ENCODE results near the gene LTBP1. TPM values are rescaled to one million over a fixed set of nuclear protein-coding genes. Genes with fewer than 3 reads are reported as not detected.

The LTBP1 gene
- polyA plus RNA-seq, 2 of the 4 experiments (the other 2 are of a cell fraction) = 23.8 to 30.4 TPM

DNA sequence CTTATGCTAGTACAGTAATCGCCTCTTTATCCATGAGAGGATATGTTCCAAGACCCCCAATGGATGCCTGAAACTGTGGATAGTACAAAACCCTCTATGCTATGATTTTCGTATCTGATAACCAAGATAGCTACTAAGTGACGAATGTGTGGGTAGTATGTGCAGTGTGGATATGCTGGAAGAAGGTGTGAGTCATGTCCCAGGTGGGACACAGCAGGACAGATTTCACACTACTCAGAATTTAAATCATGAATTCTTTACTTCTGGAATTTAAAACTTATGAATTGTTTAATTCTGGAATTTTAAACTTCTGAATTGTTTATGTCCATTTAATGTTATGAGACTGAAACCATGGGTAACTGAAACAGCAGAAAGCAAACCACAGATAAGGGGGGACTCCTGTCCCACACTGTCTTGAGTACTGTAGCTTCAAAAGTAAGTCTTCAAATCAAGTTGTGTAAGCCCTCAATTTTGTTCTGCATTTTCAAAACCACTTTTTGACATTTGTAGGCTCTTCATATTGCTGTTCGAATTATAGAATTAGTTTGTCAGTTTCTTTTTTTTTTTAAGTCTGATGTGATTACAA lies 116.0 kb downstream of the LTBP1 start:
- ATAC-seq (no peak), FAIRE-seq (no peak), DNase-seq (ENCODE audit: low read depth in 1 of 2, low spot score in 1 of 2) (no peak)
- WGBS (ENCODE audit: missing lambda C conversion rate) = 92% methylated on average over 4 of the region's 4 CpGs
- Histone ChIP-seq H3K4me1 (peaks cover 16% of the 10 kb centered on the region), H3K27ac (no peak overlapping the region), H3K9me3 (peaks cover 5% of the 10 kb centered on the region; the same call in 2 of the 3 replicates), H3K4me2 (no peak overlapping the region), H3K4me3 (no peak overlapping the region)
- ChIA-PET CTCF (interaction anchor here (0.6 to 3.4 kb wide), 4 partner anchors 21 to 527 kb away, joined by 3 to 10 read pairs (median 3); no protein-coding TSS in a partner anchor), POLR2A (no interaction called here)
- TF ChIP-seq NFE2L2 (conservative IDR thresholded peaks at IDR 0.05; ENCODE audit: low read length) (no peak), RFX5 (IDR thresholded peaks at IDR 0.05) (no peak), HDAC2 (IDR thresholded peaks at IDR 0.05) (no peak), MYC (IDR thresholded peaks at IDR 0.05; ENCODE audit: borderline replicate concordance, low read length) (no peak), POLR2A (IDR thresholded peaks at IDR 0.05; ENCODE audit: low read length) (no peak), PHF8 (IDR thresholded peaks at IDR 0.05; ENCODE audit: borderline replicate concordance, low read depth) (no peak), RAD21 (conservative IDR thresholded peaks at IDR 0.05 in 1 of 2, IDR thresholded peaks at IDR 0.05 in 1 of 2) (no peak), SMC3 (IDR thresholded peaks at IDR 0.05) (no peak), RARB (CRISPR knock-in tag; IDR thresholded peaks at IDR 0.05) (no peak), TP53 (CRISPR knock-in tag; IDR thresholded peaks at IDR 0.05) (no peak), BCL3 (IDR thresholded peaks at IDR 0.05) (no peak), POLR2AphosphoS2 (conservative IDR thresholded peaks at IDR 0.05; ENCODE audit: low read length) (no peak), EHF (CRISPR knock-in tag; IDR thresholded peaks at IDR 0.05) (no peak)
- TF ChIP-seq, protein P1, sequence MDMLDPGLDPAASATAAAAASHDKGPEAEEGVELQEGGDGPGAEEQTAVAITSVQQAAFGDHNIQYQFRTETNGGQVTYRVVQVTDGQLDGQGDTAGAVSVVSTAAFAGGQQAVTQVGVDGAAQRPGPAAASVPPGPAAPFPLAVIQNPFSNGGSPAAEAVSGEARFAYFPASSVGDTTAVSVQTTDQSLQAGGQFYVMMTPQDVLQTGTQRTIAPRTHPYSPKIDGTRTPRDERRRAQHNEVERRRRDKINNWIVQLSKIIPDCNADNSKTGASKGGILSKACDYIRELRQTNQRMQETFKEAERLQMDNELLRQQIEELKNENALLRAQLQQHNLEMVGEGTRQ (IDR thresholded peaks at IDR 0.05) = no peak

DNA sequence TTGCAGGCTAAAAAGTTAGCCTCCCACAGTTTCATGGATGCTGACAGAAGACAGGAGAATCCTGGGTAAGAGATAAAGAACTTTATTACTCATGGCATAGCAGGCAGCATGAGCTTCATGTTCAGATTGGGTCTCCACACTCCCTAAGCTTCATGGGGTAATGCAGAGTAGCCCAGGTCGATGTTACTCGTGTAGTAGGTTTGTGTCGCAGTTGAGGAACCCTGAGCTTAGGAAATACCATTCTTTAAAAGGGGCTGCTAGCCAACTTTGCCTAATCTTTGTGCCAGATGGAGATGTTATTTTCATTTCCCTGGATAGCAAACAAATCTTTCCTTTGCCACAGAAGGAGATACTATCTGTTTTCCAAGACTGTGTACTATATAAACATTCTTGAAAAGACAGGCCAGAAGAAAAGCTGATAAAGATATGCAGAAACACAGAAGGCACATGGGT lies 117.6 kb downstream of the LTBP1 start:
- CTCF ChIA-PET = no interaction called here
- FAIRE-seq (no peak), ATAC-seq (no peak), DNase-seq (ENCODE audit: low read depth in 1 of 2, low spot score in 1 of 2) (no peak)
- peaks cover 5% of the 10 kb centered on the region; the same call in 2 of the 3 replicates for H3K9me3 ChIP-seq
- H3K4me3 ChIP-seq = no peak overlapping the region
- H3K4me1 ChIP-seq = peaks cover 32% of the 10 kb centered on the region
- WGBS (ENCODE audit: missing lambda C conversion rate) = 78% methylated on average over 3 of the region's 3 CpGs
- H3K4me2 ChIP-seq = no peak overlapping the region
- TF ChIP-seq NPAS2 (CRISPR knock-in tag; IDR thresholded peaks at IDR 0.05; ENCODE audit: borderline replicate concordance) (no peak), RFX5 (IDR thresholded peaks at IDR 0.05) (no peak), MYC (IDR thresholded peaks at IDR 0.05; ENCODE audit: borderline replicate concordance, low read length) (no peak), PHF8 (IDR thresholded peaks at IDR 0.05; ENCODE audit: borderline replicate concordance, low read depth) (no peak), FOSB (CRISPR knock-in tag; IDR thresholded peaks at IDR 0.05) (no peak), EHMT2 (IDR thresholded peaks at IDR 0.05; ENCODE audit: low read depth) (no peak), RAD21 (conservative IDR thresholded peaks at IDR 0.05 in 1 of 2, IDR thresholded peaks at IDR 0.05 in 1 of 2) (no peak), BCL3 (IDR thresholded peaks at IDR 0.05) (no peak), KDM1A (IDR thresholded peaks at IDR 0.05; ENCODE audit: low read depth) (no peak), TP53 (CRISPR knock-in tag; IDR thresholded peaks at IDR 0.05) (no peak), MAZ (IDR thresholded peaks at IDR 0.05; ENCODE audit: borderline replicate concordance, low read depth, low read length) (no peak), ELK1 (IDR thresholded peaks at IDR 0.05; ENCODE audit: low read depth, low read length) (no peak), GATA3 (IDR thresholded peaks at IDR 0.05; ENCODE audit: borderline replicate concordance) (no peak), ZC3H11A (IDR thresholded peaks at IDR 0.05) (no peak), EP300 (IDR thresholded peaks at IDR 0.05) (no peak), KDM5A (IDR thresholded peaks at IDR 0.05) (no peak)
- TF ChIP-seq, protein P1 (IDR thresholded peaks at IDR 0.05) = no peak
- TF ChIP-seq, protein P2, sequence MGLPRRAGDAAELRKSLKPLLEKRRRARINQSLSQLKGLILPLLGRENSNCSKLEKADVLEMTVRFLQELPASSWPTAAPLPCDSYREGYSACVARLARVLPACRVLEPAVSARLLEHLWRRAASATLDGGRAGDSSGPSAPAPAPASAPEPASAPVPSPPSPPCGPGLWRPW (IDR thresholded peaks at IDR 0.05) = no peak
- POLR2A ChIA-PET = no interaction called here
- H3K27ac ChIP-seq = no peak overlapping the region
